GM12878 (cell line): Measurements from ENCODE around the gene TMCO6. TPM values are rescaled to one million over a fixed set of nuclear protein-coding genes. Genes with fewer than 3 reads are reported as not detected.

Experiments
- ATF7 ChIP-seq: fragments of 450-650 bp; IDR thresholded peaks from 2 replicates; pipeline ENCODE4 v1.6.1; 2016; ENCODE audit warnings: low read depth, mild to moderate bottlenecking
- E4F1 ChIP-seq: fragments of 450-650 bp; IDR thresholded peaks from 2 replicates; pipeline ENCODE4 v1.6.1; 2018; ENCODE audit warnings: borderline replicate concordance, mild to moderate bottlenecking; ENCODE audit not compliant: partially characterized antibody
- ESRRA ChIP-seq: IDR thresholded peaks from 2 replicates; pipeline ENCODE4 v1.6.1; 2012; ENCODE audit warnings: mild to moderate bottlenecking, low read length, improper control_type of control experiment
- FOS ChIP-seq: IDR thresholded peaks from 3 replicates; pipeline ENCODE4 v1.6.1; 2011; ENCODE audit warnings: borderline replicate concordance; ENCODE audit not compliant: insufficient read length; ENCODE audit errors: extremely low read depth
- GATAD2B ChIP-seq: fragments of 450-650 bp; conservative IDR thresholded peaks from 2 replicates; pipeline ENCODE4 v1.6.1; 2017; ENCODE audit warnings: low read depth, mild to moderate bottlenecking, moderate library complexity
- IRF3 ChIP-seq: fragments of 450-650 bp; IDR thresholded peaks from 2 replicates; pipeline ENCODE4 v1.6.1; 2014; ENCODE audit warnings: mild to moderate bottlenecking
- MEF2B ChIP-seq: fragments of 450-650 bp; IDR thresholded peaks from 2 replicates; pipeline ENCODE4 v1.6.1; 2018; ENCODE audit warnings: mild to moderate bottlenecking, moderate library complexity; ENCODE audit not compliant: partially characterized antibody, poor library complexity, severe bottlenecking
- MLLT1 ChIP-seq: fragments of 450-650 bp; IDR thresholded peaks from 2 replicates; pipeline ENCODE4 v1.6.1; 2016; ENCODE audit warnings: mild to moderate bottlenecking
- MYC ChIP-seq: IDR thresholded peaks from 2 replicates; pipeline ENCODE4 v1.6.1; 2011; ENCODE audit warnings: mild to moderate bottlenecking, low read length, moderate library complexity, inconsistent platforms; ENCODE audit not compliant: insufficient read depth, insufficient replicate concordance, insufficient read length, severe bottlenecking
- POLR2AphosphoS5 ChIP-seq: IDR thresholded peaks from 2 replicates; pipeline ENCODE4 v1.6.1; 2011; ENCODE audit warnings: mild to moderate bottlenecking, low read length, inconsistent platforms
- RAD51 ChIP-seq: fragments of 450-650 bp; IDR thresholded peaks from 2 replicates; pipeline ENCODE4 v1.6.1; 2016; ENCODE audit warnings: moderate library complexity, mild to moderate bottlenecking, inconsistent platforms
- RB1 ChIP-seq: fragments of 450-650 bp; formaldehyde crosslinking; IDR thresholded peaks from 2 replicates; pipeline ENCODE4 v1.6.1; 2017; ENCODE audit warnings: mild to moderate bottlenecking, borderline replicate concordance
- SMC3 ChIP-seq: IDR thresholded peaks from 2 replicates; pipeline ENCODE4 v1.6.1; 2011; ENCODE audit warnings: low read length, improper control_type of control experiment, borderline replicate concordance
- SPI1 ChIP-seq: IDR thresholded peaks from 2 replicates; pipeline ENCODE4 v1.6.1; 2011; ENCODE audit warnings: low read depth, mild to moderate bottlenecking, low read length, moderate library complexity, borderline replicate concordance; ENCODE audit not compliant: insufficient read depth
- SRF ChIP-seq, 2 experiments: IDR thresholded peaks; 2 replicates each; pipeline ENCODE4 v1.6.1; 2011; ENCODE audit warnings: low read depth in 2 of 2, low read length in 2 of 2, mild to moderate bottlenecking in 1 of 2, moderate library complexity in 1 of 2
- STAT3 ChIP-seq: IDR thresholded peaks from 2 replicates; pipeline ENCODE4 v1.6.1; 2011; ENCODE audit warnings: low read depth, low read length, improper control_type of control experiment
- TARDBP ChIP-seq: IDR thresholded peaks from 2 replicates; pipeline ENCODE4 v1.6.1; 2016; ENCODE audit warnings: borderline replicate concordance
- TCF3 ChIP-seq: IDR thresholded peaks from 2 replicates; pipeline ENCODE4 v1.6.1; 2012; ENCODE audit warnings: low read depth, mild to moderate bottlenecking, low read length, borderline replicate concordance; ENCODE audit not compliant: insufficient read depth
- WRNIP1 ChIP-seq: IDR thresholded peaks from 2 replicates; pipeline ENCODE4 v1.6.1; 2011; ENCODE audit warnings: low read depth, low read length, improper control_type of control experiment, borderline replicate concordance
- ZNF217 ChIP-seq: fragments of 450-650 bp; IDR thresholded peaks from 2 replicates; pipeline ENCODE4 v1.6.1; 2017; ENCODE audit warnings: antibody characterized with exemption, mild to moderate bottlenecking
- ZNF384 ChIP-seq: IDR thresholded peaks from 2 replicates; pipeline ENCODE4 v1.6.1; 2012; ENCODE audit warnings: low read depth, mild to moderate bottlenecking, low read length, improper control_type of control experiment, borderline replicate concordance
- ZSCAN29 ChIP-seq: fragments of 450-650 bp; IDR thresholded peaks from 2 replicates; pipeline ENCODE4 v1.6.1; 2017; ENCODE audit warnings: mild to moderate bottlenecking, moderate library complexity
- polyA plus RNA-seq, 11 experiments: library from polyadenylated mRNA; depleted of rRNA in 4 of 11; unstranded in 6 of 11; stranded (reverse) in 5 of 11; fragments of >200 nt; fragmentation: Nextera tagmentation in 4 of 11; fragmentation: Illumina TruSeq in 1 of 11; extraction: Ambion mirVana in 4 of 11; extraction: Trizol in 1 of 11; gene quantifications; 1 replicate in 1 of 11; 2 replicates in 10 of 11; pipeline versions ENCODE4 v1.2.1 to v1.2.3, GENCODE V29; 2011 to 2016; ENCODE audit warnings: inconsistent platforms in 2 of 11, missing spikeins in 2 of 11, low read depth in 1 of 11
- total RNA-seq, 4 experiments: library from RNA; depleted of rRNA in 3 of 4; stranded (reverse); fragments of >200 nt in 3 of 4; fragmentation: Illumina TruSeq in 1 of 4; extraction: Trizol in 1 of 4; gene quantifications; 2 replicates each; pipeline versions ENCODE4 v1.2.1 to v1.2.3, GENCODE V29; 2013 to 2021
- TF ChIP-seq, protein P1 (sequence below): fragments of 450-650 bp; IDR thresholded peaks from 2 replicates; pipeline ENCODE4 v1.6.1; 2017; ENCODE audit warnings: mild to moderate bottlenecking, low read depth, inconsistent platforms; ENCODE audit not compliant: poor library complexity, severe bottlenecking

Gene TMCO6
- total and polyA plus RNA-seq, 10 of the 15 experiments (the other 5 are each of a cell fraction or from before 2014, with no cell fraction given), result 4.1 to 21.6 (median 11.7) TPM

- TF ChIP-seq GATAD2B (peak; percentile 79; the same call in 1 of the 2 replicates), ZSCAN29 (no peak; the same call in 1 of the 2 replicates), SPI1 (peak; percentile 14; the same call in 1 of the 2 replicates), FOS (no peak), MLLT1 (peak; percentile 55; the same call in 1 of the 2 replicates), TARDBP (no peak), ATF7 (peak; percentile 60), WRNIP1 (peak; percentile 93), E4F1 (peak; percentile 70), MYC (no peak), RB1 (no peak), ZNF217 (no peak), STAT3 (no peak), IRF3 (no peak), SMC3 (no peak), RAD51 (no peak), TCF3 (0 out of 2 replicates have a peak, but pooled peaks have one; percentile 27), SRF (IDR thresholded peaks at IDR 0.05; ENCODE audit: low read depth in 2 of 2, low read length in 2 of 2) (peak in 1 of 2 experiments; percentile 62; a peak in 1 of 4 replicates), ESRRA (no peak), ZNF384 (no peak), MEF2B (no peak), POLR2AphosphoS5 (peak; percentile 85)
- TF ChIP-seq, protein P1, sequence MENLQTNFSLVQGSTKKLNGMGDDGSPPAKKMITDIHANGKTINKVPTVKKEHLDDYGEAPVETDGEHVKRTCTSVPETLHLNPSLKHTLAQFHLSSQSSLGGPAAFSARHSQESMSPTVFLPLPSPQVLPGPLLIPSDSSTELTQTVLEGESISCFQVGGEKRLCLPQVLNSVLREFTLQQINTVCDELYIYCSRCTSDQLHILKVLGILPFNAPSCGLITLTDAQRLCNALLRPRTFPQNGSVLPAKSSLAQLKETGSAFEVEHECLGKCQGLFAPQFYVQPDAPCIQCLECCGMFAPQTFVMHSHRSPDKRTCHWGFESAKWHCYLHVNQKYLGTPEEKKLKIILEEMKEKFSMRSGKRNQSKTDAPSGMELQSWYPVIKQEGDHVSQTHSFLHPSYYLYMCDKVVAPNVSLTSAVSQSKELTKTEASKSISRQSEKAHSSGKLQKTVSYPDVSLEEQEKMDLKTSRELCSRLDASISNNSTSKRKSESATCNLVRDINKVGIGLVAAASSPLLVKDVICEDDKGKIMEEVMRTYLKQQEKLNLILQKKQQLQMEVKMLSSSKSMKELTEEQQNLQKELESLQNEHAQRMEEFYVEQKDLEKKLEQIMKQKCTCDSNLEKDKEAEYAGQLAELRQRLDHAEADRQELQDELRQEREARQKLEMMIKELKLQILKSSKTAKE, result no peak
Measured at GRCh38 chr5:140664359-140665119, 25.3 kb downstream of the TMCO6 start, which contains the start of gene WDR55 (continued).
